Measurements from ENCODE around the gene MECR. TPM values are rescaled to one million over a fixed set of nuclear protein-coding genes. Genes with fewer than 3 reads are reported as not detected.

MECR gene
- total RNA-seq, 1 donor from 2014 or later = 25.1 TPM

GRCh38 chr1:29180497-29181412, 50.0 kb downstream of the MECR start:
- peaks cover 23 to 35% (median 28%) of the 10 kb centered on the region in 3 donors for H3K4me1 ChIP-seq (ENCODE audit: control insufficient read depth in 3 of 3, insufficient read depth in 3 of 3, low read length in 3 of 3)

GRCh38 chr1:29179641-29180184, 51.0 kb downstream of the MECR start:
- peak overlapping the region; percentile 96 to 100 (median 100) for H3K9ac ChIP-seq (ENCODE audit: low read depth in 1 of 3, low read length in 3 of 3)
- peaks cover 23 to 35% (median 28%) of the 10 kb centered on the region in 3 donors for H3K4me1 ChIP-seq (ENCODE audit: control insufficient read depth in 3 of 3, insufficient read depth in 3 of 3, low read length in 3 of 3)
- H3K9me3 ChIP-seq (ENCODE audit: control insufficient read depth in 3 of 3, low read length in 3 of 3) = no peaks in the 10 kb centered on the region
- H3K27me3 ChIP-seq (ENCODE audit: control insufficient read depth in 3 of 3, insufficient read depth in 3 of 3, low read length in 3 of 3) = no peaks in the 10 kb centered on the region
- H3K4me3 ChIP-seq (ENCODE audit: low read length in 3 of 3) = peak overlapping the region; percentile 90 to 97 (median 94)
- peaks cover 0 to 6% (median 0%) of the 10 kb centered on the region in 3 donors for H3K36me3 ChIP-seq (ENCODE audit: control insufficient read depth in 3 of 3, insufficient read depth in 3 of 3, low read length in 3 of 3)
- H3K27ac ChIP-seq (ENCODE audit: low read depth, low read length) = peak overlapping the region; percentile 100

More at GRCh38 chr1:29180497-29181412, 50.0 kb downstream of the MECR start:
- Histone ChIP-seq H3K27ac (ENCODE audit: low read depth, low read length) (peak overlapping the region; percentile 100), H3K27me3 (ENCODE audit: control insufficient read depth in 3 of 3, insufficient read depth in 3 of 3, low read length in 3 of 3) (no peaks in the 10 kb centered on the region), H3K36me3 (ENCODE audit: control insufficient read depth in 3 of 3, insufficient read depth in 3 of 3, low read length in 3 of 3) (peaks cover 0 to 6% (median 0%) of the 10 kb centered on the region in 3 donors), H3K4me3 (ENCODE audit: low read length in 3 of 3) (peak overlapping the region; percentile 90 to 97 (median 94)), H3K9me3 (ENCODE audit: control insufficient read depth in 3 of 3, low read length in 3 of 3) (no peaks in the 10 kb centered on the region), H3K9ac (ENCODE audit: low read depth in 1 of 3, low read length in 3 of 3) (peak overlapping the region; percentile 96 to 100 (median 100))

- Histone ChIP-seq H3K27ac (ENCODE audit: low read depth, low read length) (peak overlapping the region; percentile 54), H3K4me3 (ENCODE audit: low read length in 3 of 3) (no peak overlapping the region), H3K9me3 (ENCODE audit: control insufficient read depth in 3 of 3, low read length in 3 of 3) (no peaks in the 10 kb centered on the region), H3K4me1 (ENCODE audit: control insufficient read depth in 3 of 3, insufficient read depth in 3 of 3, low read length in 3 of 3) (peaks cover 23 to 39% (median 28%) of the 10 kb centered on the region in 3 donors), H3K36me3 (ENCODE audit: control insufficient read depth in 3 of 3, insufficient read depth in 3 of 3, low read length in 3 of 3) (peaks cover 0 to 6% (median 4%) of the 10 kb centered on the region in 3 donors), H3K9ac (ENCODE audit: low read depth in 1 of 3, low read length in 3 of 3) (no peak overlapping the region), H3K27me3 (ENCODE audit: control insufficient read depth in 3 of 3, insufficient read depth in 3 of 3, low read length in 3 of 3) (no peaks in the 10 kb centered on the region)
Measured at GRCh38 chr1:29177022-29177705, 53.6 kb downstream of the MECR start.

GRCh38 chr1:29176576-29176975, 54.2 kb downstream of the MECR start:
- Histone ChIP-seq H3K4me3 (ENCODE audit: low read length in 3 of 3) (no peak overlapping the region), H3K4me1 (ENCODE audit: control insufficient read depth in 3 of 3, insufficient read depth in 3 of 3, low read length in 3 of 3) (peaks cover 23 to 42% (median 29%) of the 10 kb centered on the region in 3 donors), H3K36me3 (ENCODE audit: control insufficient read depth in 3 of 3, insufficient read depth in 3 of 3, low read length in 3 of 3) (peaks cover 0 to 6% (median 4%) of the 10 kb centered on the region in 3 donors), H3K9ac (ENCODE audit: low read depth in 1 of 3, low read length in 3 of 3) (no peak overlapping the region), H3K9me3 (ENCODE audit: control insufficient read depth in 3 of 3, low read length in 3 of 3) (no peaks in the 10 kb centered on the region), H3K27me3 (ENCODE audit: control insufficient read depth in 3 of 3, insufficient read depth in 3 of 3, low read length in 3 of 3) (no peaks in the 10 kb centered on the region), H3K27ac (ENCODE audit: low read depth, low read length) (peak overlapping the region; percentile 11)

GRCh38 chr1:29172415-29172939, 58.3 kb downstream of the MECR start:
- no peaks in the 10 kb centered on the region for H3K9me3 ChIP-seq (ENCODE audit: control insufficient read depth in 3 of 3, low read length in 3 of 3)
- no peak overlapping the region for H3K27ac ChIP-seq (ENCODE audit: low read depth, low read length)
- no peak overlapping the region for H3K4me3 ChIP-seq (ENCODE audit: low read length in 3 of 3)
- no peak overlapping the region for H3K9ac ChIP-seq (ENCODE audit: low read depth in 1 of 3, low read length in 3 of 3)
- no peaks in the 10 kb centered on the region for H3K27me3 ChIP-seq (ENCODE audit: control insufficient read depth in 3 of 3, insufficient read depth in 3 of 3, low read length in 3 of 3)
- H3K36me3 ChIP-seq (ENCODE audit: control insufficient read depth in 3 of 3, insufficient read depth in 3 of 3, low read length in 3 of 3) = peaks cover 0 to 4% (median 3%) of the 10 kb centered on the region in 3 donors
- H3K4me1 ChIP-seq (ENCODE audit: control insufficient read depth in 3 of 3, insufficient read depth in 3 of 3, low read length in 3 of 3) = peaks cover 17 to 29% (median 21%) of the 10 kb centered on the region in 3 donors

- no peaks in the 10 kb centered on the region for H3K27me3 ChIP-seq (ENCODE audit: control insufficient read depth in 3 of 3, insufficient read depth in 3 of 3, low read length in 3 of 3)
- no peak overlapping the region for H3K9ac ChIP-seq (ENCODE audit: low read depth in 1 of 3, low read length in 3 of 3)
- peaks cover 18 to 29% (median 19%) of the 10 kb centered on the region in 3 donors for H3K4me1 ChIP-seq (ENCODE audit: control insufficient read depth in 3 of 3, insufficient read depth in 3 of 3, low read length in 3 of 3)
- H3K36me3 ChIP-seq (ENCODE audit: control insufficient read depth in 3 of 3, insufficient read depth in 3 of 3, low read length in 3 of 3) = peaks cover 2 to 8% (median 8%) of the 10 kb centered on the region in 3 donors
- no peak overlapping the region for H3K27ac ChIP-seq (ENCODE audit: low read depth, low read length)
- peak overlapping the region in 1 of 3 donors; percentile 9 for H3K4me3 ChIP-seq (ENCODE audit: low read length in 3 of 3)
- H3K9me3 ChIP-seq (ENCODE audit: control insufficient read depth in 3 of 3, low read length in 3 of 3) = no peaks in the 10 kb centered on the region
Measured at GRCh38 chr1:29171521-29171920, 59.2 kb downstream of the MECR start.

GRCh38 chr1:29171089-29171488, 59.6 kb downstream of the MECR start:
- Histone ChIP-seq H3K36me3 (ENCODE audit: control insufficient read depth in 3 of 3, insufficient read depth in 3 of 3, low read length in 3 of 3) (peaks cover 5 to 12% (median 12%) of the 10 kb centered on the region in 3 donors), H3K9ac (ENCODE audit: low read depth in 1 of 3, low read length in 3 of 3) (no peak overlapping the region), H3K4me1 (ENCODE audit: control insufficient read depth in 3 of 3, insufficient read depth in 3 of 3, low read length in 3 of 3) (peaks cover 17 to 32% (median 21%) of the 10 kb centered on the region in 3 donors), H3K9me3 (ENCODE audit: control insufficient read depth in 3 of 3, low read length in 3 of 3) (no peaks in the 10 kb centered on the region), H3K4me3 (ENCODE audit: low read length in 3 of 3) (no peak overlapping the region), H3K27me3 (ENCODE audit: control insufficient read depth in 3 of 3, insufficient read depth in 3 of 3, low read length in 3 of 3) (no peaks in the 10 kb centered on the region), H3K27ac (ENCODE audit: low read depth, low read length) (peak overlapping the region; percentile 10)

GRCh38 chr1:29169976-29170375, 60.8 kb downstream of the MECR start:
- peaks cover 11 to 22% (median 20%) of the 10 kb centered on the region in 3 donors for H3K36me3 ChIP-seq (ENCODE audit: control insufficient read depth in 3 of 3, insufficient read depth in 3 of 3, low read length in 3 of 3)
- no peaks in the 10 kb centered on the region for H3K9me3 ChIP-seq (ENCODE audit: control insufficient read depth in 3 of 3, low read length in 3 of 3)
- H3K27me3 ChIP-seq (ENCODE audit: control insufficient read depth in 3 of 3, insufficient read depth in 3 of 3, low read length in 3 of 3) = no peaks in the 10 kb centered on the region
- no peak overlapping the region for H3K4me3 ChIP-seq (ENCODE audit: low read length in 3 of 3)
- H3K4me1 ChIP-seq (ENCODE audit: control insufficient read depth in 3 of 3, insufficient read depth in 3 of 3, low read length in 3 of 3) = peaks cover 17 to 32% (median 26%) of the 10 kb centered on the region in 3 donors
- no peak overlapping the region for H3K27ac ChIP-seq (ENCODE audit: low read depth, low read length)
- no peak overlapping the region for H3K9ac ChIP-seq (ENCODE audit: low read depth in 1 of 3, low read length in 3 of 3)

GRCh38 chr1:29167904-29168303, 62.8 kb downstream of the MECR start:
- Histone ChIP-seq H3K27me3 (ENCODE audit: control insufficient read depth in 3 of 3, insufficient read depth in 3 of 3, low read length in 3 of 3) (no peaks in the 10 kb centered on the region), H3K9me3 (ENCODE audit: control insufficient read depth in 3 of 3, low read length in 3 of 3) (no peaks in the 10 kb centered on the region), H3K4me1 (ENCODE audit: control insufficient read depth in 3 of 3, insufficient read depth in 3 of 3, low read length in 3 of 3) (peaks cover 17 to 43% (median 26%) of the 10 kb centered on the region in 3 donors), H3K9ac (ENCODE audit: low read depth in 1 of 3, low read length in 3 of 3) (no peak overlapping the region), H3K4me3 (ENCODE audit: low read length in 3 of 3) (no peak overlapping the region), H3K36me3 (ENCODE audit: control insufficient read depth in 3 of 3, insufficient read depth in 3 of 3, low read length in 3 of 3) (peaks cover 11 to 25% (median 23%) of the 10 kb centered on the region in 3 donors), H3K27ac (ENCODE audit: low read depth, low read length) (no peak overlapping the region)
